Cerebellar cortex (tissue), 1 donor: ENCODE data around the gene TNFSF10.
"Not testable (repeated sequence)": the region's sequence is repeated elsewhere in the genome, so short reads cannot be mapped to it uniquely, and the experiment has no call there.

Experiments
- DNase-seq: peaks from one replicate; pipeline ENCODE4 v3.0.0-alpha.2; 2015; ENCODE audit warnings: low spot score

TNFSF10 gene

GRCh38 chr3:172543884-172544283, 20.7 kb upstream of the TNFSF10 start:
- no peak for DNase-seq

GRCh38 chr3:172543419-172543818, 20.2 kb upstream of the TNFSF10 start:
- DNase-seq: no peak

- no peak for DNase-seq
These were observed 19.8 kb upstream of the TNFSF10 start for GRCh38 chr3:172542999-172543398.

GRCh38 chr3:172541945-172542488, 18.8 kb upstream of the TNFSF10 start:
- no peak for DNase-seq

GRCh38 chr3:172540049-172540448, 16.8 kb upstream of the TNFSF10 start:
- no peak for DNase-seq

- no peak for DNase-seq
These were observed 16.0 kb upstream of the TNFSF10 start for GRCh38 chr3:172539273-172539672.

GRCh38 chr3:172538368-172539151, 15.3 kb upstream of the TNFSF10 start:
- DNase-seq: no peak

GRCh38 chr3:172537507-172538158, 14.4 kb upstream of the TNFSF10 start:
- no peak for DNase-seq

- no peak for DNase-seq
These were observed 13.8 kb upstream of the TNFSF10 start for GRCh38 chr3:172536993-172537419.

- DNase-seq: no peak
These were observed 13.3 kb upstream of the TNFSF10 start for GRCh38 chr3:172536505-172536904.

GRCh38 chr3:172530566-172530965, 7.3 kb upstream of the TNFSF10 start:
- no peak for DNase-seq

GRCh38 chr3:172530101-172530561, 6.9 kb upstream of the TNFSF10 start:
- no peak for DNase-seq

- no peak for DNase-seq
These were observed 5.4 kb upstream of the TNFSF10 start for GRCh38 chr3:172528677-172529076.

- no peak for DNase-seq
These were observed 4.1 kb upstream of the TNFSF10 start for GRCh38 chr3:172527306-172527705.

GRCh38 chr3:172525116-172525613, 1.9 kb upstream of the TNFSF10 start:
- no peak for DNase-seq

GRCh38 chr3:172524611-172525010, 1.4 kb upstream of the TNFSF10 start:
- DNase-seq: no peak

- not testable (repeated sequence) for DNase-seq
These were observed 1.1 kb downstream of the TNFSF10 start for GRCh38 chr3:172521837-172522726.

- DNase-seq: no peak
These were observed 2.9 kb downstream of the TNFSF10 start for GRCh38 chr3:172520301-172520831.

- DNase-seq: no peak
These were observed 3.5 kb downstream of the TNFSF10 start for GRCh38 chr3:172519740-172520139.

- no peak for DNase-seq
These were observed 4.1 kb downstream of the TNFSF10 start for GRCh38 chr3:172518929-172519640.
